ENCODE measurements around the gene NVL. TPM values are rescaled to one million over a fixed set of nuclear protein-coding genes. Genes with fewer than 3 reads are reported as not detected.
"Not testable (repeated sequence)": the region's sequence is repeated elsewhere in the genome, so short reads cannot be mapped to it uniquely, and the experiment has no call there.

NVL gene
- total RNA-seq, 1 donor from 2014 or later, result 18.7 TPM

GRCh38 chr1:224237119-224237881 lies 92.7 kb downstream of the NVL start:
- DNase-seq (ENCODE audit: low read depth in 2 of 2), result no peak

GRCh38 chr1:224235813-224236493 lies 94.0 kb downstream of the NVL start:
- DNase-seq (ENCODE audit: low read depth in 2 of 2), result no peak

- no peak for DNase-seq (ENCODE audit: low read depth in 2 of 2)
Observed at GRCh38 chr1:224234017-224234416, 96.0 kb downstream of the NVL start.

DNA sequence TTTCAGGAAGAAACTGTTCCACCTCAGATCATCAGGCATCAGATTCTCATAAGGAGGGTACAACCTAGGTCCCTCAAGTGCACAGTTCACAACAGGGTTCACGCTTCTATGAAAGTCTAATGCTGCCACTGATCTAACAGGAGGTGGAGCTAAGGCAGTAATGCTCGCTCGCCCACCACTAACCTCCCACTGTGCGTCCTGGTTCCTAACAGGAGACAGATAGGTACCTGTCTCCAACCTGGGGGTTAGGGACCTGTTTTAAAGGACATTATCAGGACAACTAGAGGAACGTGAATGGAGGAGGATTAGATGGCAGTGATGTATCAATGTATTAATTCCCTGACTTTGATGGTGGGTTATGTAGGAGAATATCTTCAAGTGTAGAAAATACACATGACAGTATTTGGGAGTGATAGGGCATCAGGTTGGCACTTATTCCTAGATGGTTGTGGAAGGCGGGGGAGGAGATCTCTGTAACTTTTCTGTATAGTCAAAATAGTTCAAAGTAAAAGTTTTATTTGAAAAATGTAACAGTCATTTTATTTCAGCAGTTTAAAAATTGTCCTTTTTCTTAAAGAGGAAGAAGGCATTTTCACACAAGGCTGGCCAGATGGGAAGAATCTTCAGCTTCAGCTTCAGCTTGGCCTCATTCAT lies 103.0 kb downstream of the NVL start:
- DNase-seq (ENCODE audit: low read depth in 2 of 2), result no peak

DNA sequence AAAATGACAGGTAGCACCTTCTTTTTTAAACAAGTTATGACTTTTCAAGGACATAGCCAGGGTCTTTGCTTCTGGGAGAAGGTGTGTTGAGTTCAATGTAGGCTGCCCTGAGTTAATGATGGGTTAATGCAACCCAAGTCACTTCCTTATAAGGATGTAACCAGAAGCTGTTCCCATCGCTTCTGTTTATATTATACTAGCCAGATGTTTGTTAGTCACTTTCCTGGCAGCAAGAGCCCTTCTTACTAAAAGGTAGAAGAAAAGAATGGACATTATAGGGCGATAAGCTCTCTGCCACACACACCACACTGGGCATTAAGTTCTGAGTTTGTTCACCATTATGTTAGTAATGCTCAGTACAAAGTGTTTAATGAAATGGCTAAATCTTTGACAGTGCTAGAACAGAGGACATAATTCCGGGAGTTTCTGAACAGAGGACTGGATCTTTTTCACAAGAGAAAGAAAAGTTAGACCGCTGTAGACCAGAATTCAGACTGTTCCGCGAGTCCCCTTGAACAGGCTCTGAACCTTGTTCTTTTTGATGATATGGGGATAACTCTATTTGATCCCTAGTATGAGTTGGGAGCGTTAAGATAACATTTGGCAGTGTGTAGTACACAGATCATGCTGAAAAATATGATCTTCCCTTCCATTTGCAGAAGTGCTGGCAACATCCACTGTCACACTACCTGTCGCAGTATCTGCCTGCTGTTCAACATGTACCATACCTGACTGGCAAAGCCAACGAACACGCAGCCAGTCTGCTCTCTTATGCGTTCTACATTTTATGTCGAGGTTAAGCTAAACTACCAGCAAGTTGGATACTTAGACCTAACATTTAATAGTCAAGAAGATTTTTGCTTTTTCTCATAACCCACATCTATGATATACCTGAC lies 105.9 kb downstream of the NVL start:
- peak in 1 of 2 donors; percentile 92 for DNase-seq (ENCODE audit: low read depth in 2 of 2)

DNA sequence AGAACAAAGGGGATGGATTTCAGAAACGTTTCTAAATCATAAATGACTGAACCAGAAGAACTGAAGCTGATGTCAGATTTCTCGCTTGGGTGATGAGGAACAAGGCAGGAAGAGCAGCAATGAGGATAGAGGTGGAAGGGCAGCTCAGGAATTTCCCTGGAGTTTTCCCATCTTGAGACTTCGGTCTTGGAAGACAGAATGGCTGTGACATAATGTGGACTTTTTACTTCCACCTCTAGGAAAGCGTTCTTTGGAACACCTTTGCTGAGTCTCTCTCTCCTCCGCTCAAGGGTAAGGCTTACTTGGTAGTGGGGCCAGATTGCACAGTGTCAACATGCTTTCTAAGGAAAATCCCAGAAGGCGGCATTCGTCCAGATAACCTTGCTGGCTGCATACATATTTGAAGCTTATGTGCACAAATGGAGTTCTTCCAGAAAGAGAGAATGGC lies 110.3 kb downstream of the NVL start:
- peak in 1 of 2 donors; percentile 72 for DNase-seq (ENCODE audit: low read depth in 2 of 2)

DNA sequence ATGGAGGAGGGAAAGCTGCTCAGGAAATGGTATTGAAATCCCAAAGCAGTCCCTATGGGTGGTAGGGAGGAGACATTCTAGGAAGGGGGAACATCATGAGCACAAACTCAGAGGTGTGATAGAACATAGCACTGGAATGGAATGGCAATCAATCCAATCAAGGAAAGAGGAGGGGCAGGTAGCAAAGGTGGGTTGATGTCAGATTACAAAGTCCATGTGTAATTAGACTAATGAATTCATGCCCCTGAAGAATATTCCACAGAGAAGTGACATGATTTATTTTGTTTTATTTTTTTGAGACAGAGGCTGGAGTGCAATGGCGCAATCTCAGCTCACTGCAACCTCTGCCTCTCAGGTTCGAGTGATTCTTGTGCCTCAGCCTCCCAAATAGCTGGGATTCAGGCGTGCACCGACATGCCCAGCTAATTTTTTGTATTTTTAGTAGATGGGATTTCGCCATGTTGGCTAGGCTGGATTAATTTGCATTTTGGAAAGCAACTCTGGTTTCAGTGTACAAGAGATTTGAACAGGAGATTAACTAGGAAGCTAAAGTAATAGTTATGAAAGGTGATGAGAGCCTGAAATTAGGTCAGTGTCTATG lies 110.9 kb downstream of the NVL start:
- DNase-seq (ENCODE audit: low read depth in 2 of 2), result no peak

- peak in 1 of 2 donors; percentile 12 for DNase-seq (ENCODE audit: low read depth in 2 of 2)
Observed at GRCh38 chr1:224217655-224218623, 112.0 kb downstream of the NVL start.

GRCh38 chr1:224216382-224216781 lies 113.6 kb downstream of the NVL start:
- no peak for DNase-seq (ENCODE audit: low read depth in 2 of 2)

GRCh38 chr1:224213438-224214119 lies 116.4 kb downstream of the NVL start:
- no peak for DNase-seq (ENCODE audit: low read depth in 2 of 2)

DNA sequence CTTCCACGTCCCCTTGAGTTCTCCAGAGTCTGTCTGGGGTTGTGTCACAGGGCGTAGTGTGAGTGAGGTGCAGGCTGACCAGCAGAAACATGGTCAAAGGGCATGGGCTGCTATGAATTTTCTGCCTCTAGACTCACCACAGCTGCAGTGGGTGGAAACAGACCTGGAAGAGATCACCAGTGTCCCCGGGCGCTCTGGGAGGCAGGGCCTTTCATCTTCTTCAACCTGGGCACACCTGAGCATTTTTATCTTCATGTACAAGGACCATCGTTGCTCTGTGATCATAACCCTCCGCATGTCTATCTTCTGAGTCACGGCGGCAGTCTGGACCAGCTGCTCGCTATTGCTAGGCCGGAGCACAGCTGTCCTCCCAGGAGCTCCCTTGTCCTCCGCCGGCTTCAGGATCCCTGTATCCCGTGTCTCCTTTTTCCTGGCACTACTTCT lies 117.3 kb downstream of the NVL start:
- no peak for DNase-seq (ENCODE audit: low read depth in 2 of 2)

DNA sequence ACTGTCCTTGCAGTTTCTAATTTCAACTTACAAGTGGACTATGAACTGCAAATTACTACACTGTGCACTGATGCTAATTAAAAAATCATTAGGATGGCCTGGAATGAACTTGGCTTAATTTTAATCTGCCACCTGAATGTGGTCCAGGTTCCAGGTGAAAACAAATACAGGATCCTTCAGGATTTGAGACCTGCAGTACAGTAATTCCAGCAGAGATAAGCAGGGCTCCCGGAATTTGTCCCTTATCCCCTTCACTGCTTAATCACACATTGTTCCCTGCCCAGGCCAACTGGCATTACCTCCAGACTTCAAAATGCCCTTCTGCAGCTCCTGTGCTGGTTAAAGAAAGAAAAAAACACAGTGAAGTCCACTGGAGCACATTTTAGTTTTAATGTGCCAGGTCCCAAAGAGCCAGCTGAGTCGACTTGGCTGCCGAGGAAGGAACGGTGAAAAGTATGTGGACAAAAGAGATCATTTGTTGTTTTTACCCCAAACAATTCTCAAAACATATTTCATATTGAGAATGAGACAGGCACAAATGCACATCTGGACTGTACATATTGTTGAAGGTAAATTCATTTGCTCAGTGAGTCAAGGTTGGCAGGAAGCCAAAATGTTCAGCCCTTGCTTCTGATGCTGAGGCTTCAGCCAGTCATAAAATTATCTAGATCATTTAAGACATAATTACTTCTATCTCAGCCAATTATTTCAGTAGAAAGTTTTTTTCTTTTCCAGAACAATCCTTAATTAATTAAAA lies 118.6 kb downstream of the NVL start:
- peak; percentile 77 to 84 for DNase-seq (ENCODE audit: low read depth in 2 of 2)

DNA sequence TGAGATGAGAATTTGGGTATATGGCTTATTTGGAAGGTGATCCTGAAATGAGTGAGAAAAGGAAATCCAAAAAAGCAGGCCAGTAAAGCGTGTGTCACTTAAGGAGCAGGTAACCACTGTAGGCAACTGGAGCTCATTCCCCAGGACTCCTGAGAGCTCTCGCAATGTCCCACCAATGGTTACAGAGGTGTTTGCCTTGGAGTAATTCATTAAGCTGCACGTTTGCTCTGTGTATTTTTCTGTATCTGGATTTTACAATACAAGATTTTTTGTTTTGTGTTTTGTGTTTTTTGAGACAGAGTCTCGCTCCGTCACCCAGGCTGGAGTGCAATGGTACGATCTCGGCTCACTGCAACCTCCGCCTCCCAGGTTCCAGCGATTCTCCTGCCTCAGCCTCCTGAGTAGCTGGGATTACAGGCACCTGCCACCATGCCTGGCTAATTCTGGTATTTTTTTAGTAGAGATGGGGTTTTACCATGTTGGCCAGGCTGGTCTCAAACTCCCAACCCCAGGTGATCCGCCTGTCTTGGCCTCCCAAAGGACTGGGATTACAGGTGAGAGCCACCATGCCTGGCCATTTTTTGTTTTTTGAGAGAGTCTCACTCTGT lies 123.9 kb downstream of the NVL start:
- DNase-seq (ENCODE audit: low read depth in 2 of 2), result not testable (repeated sequence)

GRCh38 chr1:224205438-224205840 lies 124.5 kb downstream of the NVL start:
- peak; percentile 35 to 84 for DNase-seq (ENCODE audit: low read depth in 2 of 2)

DNA sequence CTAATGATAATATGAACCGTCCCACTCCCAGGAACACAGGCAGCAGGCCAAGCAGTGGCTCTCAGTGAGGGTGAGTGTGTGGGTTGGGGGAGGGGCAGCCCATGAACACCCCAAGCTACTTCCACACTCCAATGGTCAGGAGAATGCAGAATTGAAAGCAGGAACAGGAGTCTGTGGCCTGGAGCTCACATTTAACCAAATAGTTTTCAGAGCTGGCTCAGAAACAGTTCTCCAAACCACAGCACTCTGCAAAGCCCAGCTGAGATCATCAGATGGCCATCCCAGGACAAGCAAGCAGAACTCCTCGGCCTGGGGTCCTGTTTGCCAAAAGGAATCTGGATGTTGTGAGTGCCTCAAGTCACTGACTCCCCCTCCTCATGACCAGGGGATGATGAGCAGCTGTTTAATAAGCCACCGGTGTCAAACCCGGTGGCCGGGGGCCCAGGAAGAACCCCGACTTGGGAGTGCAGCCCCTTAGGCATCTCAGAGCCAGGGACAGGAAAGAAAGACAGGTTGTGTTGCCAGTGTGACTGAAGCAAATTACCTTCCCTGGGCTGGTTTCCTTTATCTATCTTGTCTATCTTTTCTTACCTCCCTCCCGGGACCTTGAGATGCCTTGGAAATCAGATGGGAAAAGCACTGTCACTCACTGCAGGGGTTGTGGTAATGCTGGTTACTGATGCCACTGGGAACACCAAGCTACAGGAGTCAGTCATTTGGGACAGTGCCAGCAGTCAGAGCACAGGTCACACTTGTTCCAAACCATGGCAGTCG lies 126.5 kb downstream of the NVL start:
- DNase-seq (ENCODE audit: low read depth in 2 of 2), result peak; percentile 31 to 76

DNA sequence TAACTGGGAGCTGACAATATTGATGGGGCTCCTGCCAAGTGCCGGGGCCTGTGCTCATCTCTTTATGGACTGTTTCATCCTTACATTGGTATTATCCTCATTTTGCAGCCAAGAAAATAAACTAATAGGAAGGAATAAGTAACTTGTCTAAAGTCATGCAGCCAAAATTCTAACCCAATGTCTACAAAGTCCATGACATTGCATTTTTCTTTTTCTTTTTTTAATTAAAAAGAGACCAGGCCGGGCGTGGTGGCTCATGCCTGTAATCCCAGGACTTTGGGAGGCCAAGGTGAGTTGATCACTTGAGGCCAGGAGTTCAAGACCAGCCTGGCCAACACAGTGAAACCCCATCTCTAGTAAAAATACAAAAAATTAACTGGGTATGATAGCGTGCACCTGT lies 128.1 kb downstream of the NVL start:
- no peak for DNase-seq (ENCODE audit: low read depth in 2 of 2)

GRCh38 chr1:224201383-224201782 lies 128.6 kb downstream of the NVL start:
- DNase-seq (ENCODE audit: low read depth in 2 of 2), result no peak
